Endothelial cell of umbilical vein (primary cell): ENCODE results near the gene SPACDR.

Experiments
- EZH2 ChIP-seq: IDR thresholded peaks from 2 replicates; pipeline ENCODE4 v1.6.1; 2012; ENCODE audit warnings: borderline replicate concordance, low read depth, mild to moderate bottlenecking, moderate library complexity, low read length, inconsistent platforms; ENCODE audit not compliant: severe bottlenecking
- FOS ChIP-seq: IDR thresholded peaks from 2 replicates; pipeline ENCODE4 v1.6.1; 2011; ENCODE audit warnings: mild to moderate bottlenecking, low read length, moderate library complexity, borderline replicate concordance; ENCODE audit not compliant: insufficient read depth
- GATA2 ChIP-seq: IDR thresholded peaks from 2 replicates; pipeline ENCODE4 v1.7.0; 2011; ENCODE audit warnings: low read depth, mild to moderate bottlenecking, moderate library complexity, mixed read lengths, low read length; ENCODE audit not compliant: insufficient read length, insufficient read depth
- JUN ChIP-seq: IDR thresholded peaks from 2 replicates; pipeline ENCODE4 v1.6.1; 2011; ENCODE audit warnings: borderline replicate concordance, low read depth; ENCODE audit not compliant: insufficient read length, insufficient read depth
- MYC ChIP-seq: IDR thresholded peaks from one replicate; pipeline ENCODE4 v1.6.1; 2011; ENCODE audit warnings: mild to moderate bottlenecking, low read depth, low read length
- POLR2A ChIP-seq: IDR thresholded peaks from 2 replicates; pipeline ENCODE4 v1.6.1; 2012; ENCODE audit warnings: low read depth, mild to moderate bottlenecking, control low read depth, low read length
- POLR2AphosphoS5 ChIP-seq: IDR thresholded peaks from 2 replicates; pipeline ENCODE4 v1.6.1; 2012; ENCODE audit warnings: low read depth, mild to moderate bottlenecking, control low read depth, low read length, moderate library complexity; ENCODE audit not compliant: insufficient read depth
- TF ChIP-seq, protein P1 (sequence below), 2 donors: IDR thresholded peaks; 1 replicate in 1 of 2; 2 replicates in 1 of 2; pipeline ENCODE4 v1.5.1; 2011; ENCODE audit warnings: low read length in 2 of 2, mild to moderate bottlenecking in 2 of 2, moderate library complexity in 2 of 2, control low read depth in 1 of 2, inconsistent platforms in 1 of 2, low read depth in 1 of 2; ENCODE audit not compliant: insufficient read depth in 1 of 2; ENCODE audit errors: extremely low read depth in 1 of 2
- TF ChIP-seq, protein P2 (sequence below): IDR thresholded peaks from 2 replicates; pipeline ENCODE4 v1.6.1; 2011; ENCODE audit not compliant: insufficient read depth, insufficient read length

DNA sequence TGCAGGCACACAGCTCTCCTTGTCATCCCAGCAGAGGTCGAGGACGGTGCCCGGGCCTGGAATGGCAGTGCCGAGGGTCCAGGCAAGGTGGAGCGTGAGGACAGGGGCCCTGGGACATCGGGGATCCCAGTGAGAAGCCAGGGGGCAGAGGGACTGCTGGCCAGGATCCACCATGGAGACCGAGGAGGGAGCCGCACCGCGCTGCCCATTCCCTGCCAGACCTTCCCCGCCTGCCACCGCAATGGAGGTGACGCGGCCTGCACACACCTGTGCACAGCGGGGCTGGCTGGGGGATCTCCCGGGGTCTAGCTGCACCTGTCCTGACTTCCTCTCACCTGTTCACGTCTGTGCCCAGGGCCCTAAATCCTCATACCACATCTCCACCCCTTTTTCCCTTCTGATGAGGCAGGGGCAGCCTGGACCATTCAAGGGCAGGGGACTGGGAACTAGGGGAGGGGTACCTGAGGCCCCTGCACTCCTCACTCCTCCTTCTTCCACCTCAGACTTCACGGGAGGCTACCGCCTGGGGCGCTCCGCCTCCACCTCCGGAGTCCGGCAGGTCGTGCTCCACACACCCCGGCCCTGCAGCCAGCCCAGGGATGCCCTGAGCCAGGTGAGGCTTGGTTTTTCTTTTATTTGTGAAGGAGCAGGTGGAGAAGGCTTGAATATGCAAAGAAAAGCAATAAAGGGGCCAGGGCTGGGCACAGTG, 26.6 kb upstream of the SPACDR start:
- TF ChIP-seq POLR2AphosphoS5 = no peak
- TF ChIP-seq POLR2A = no peak
- TF ChIP-seq, protein P1, sequence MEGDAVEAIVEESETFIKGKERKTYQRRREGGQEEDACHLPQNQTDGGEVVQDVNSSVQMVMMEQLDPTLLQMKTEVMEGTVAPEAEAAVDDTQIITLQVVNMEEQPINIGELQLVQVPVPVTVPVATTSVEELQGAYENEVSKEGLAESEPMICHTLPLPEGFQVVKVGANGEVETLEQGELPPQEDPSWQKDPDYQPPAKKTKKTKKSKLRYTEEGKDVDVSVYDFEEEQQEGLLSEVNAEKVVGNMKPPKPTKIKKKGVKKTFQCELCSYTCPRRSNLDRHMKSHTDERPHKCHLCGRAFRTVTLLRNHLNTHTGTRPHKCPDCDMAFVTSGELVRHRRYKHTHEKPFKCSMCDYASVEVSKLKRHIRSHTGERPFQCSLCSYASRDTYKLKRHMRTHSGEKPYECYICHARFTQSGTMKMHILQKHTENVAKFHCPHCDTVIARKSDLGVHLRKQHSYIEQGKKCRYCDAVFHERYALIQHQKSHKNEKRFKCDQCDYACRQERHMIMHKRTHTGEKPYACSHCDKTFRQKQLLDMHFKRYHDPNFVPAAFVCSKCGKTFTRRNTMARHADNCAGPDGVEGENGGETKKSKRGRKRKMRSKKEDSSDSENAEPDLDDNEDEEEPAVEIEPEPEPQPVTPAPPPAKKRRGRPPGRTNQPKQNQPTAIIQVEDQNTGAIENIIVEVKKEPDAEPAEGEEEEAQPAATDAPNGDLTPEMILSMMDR (IDR thresholded peaks at IDR 0.05; ENCODE audit: extremely low read depth in 1 of 2, insufficient read depth in 1 of 2, low read depth in 1 of 2, low read length in 2 of 2) = no peak
- TF ChIP-seq MYC = no peak
- TF ChIP-seq EZH2 = no peak
- TF ChIP-seq GATA2 = no peak
- TF ChIP-seq FOS = no peak
- TF ChIP-seq, protein P2, sequence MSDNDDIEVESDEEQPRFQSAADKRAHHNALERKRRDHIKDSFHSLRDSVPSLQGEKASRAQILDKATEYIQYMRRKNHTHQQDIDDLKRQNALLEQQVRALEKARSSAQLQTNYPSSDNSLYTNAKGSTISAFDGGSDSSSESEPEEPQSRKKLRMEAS = no peak
- TF ChIP-seq JUN = no peak
